SH-SY5Y (cell line): ENCODE measurements around the gene GNS.

Experiments
- GATA2 ChIP-seq: IDR thresholded peaks from 2 replicates; pipeline ENCODE4 v1.6.1; 2011; ENCODE audit warnings: mild to moderate bottlenecking, low read depth, low read length
- GATA3 ChIP-seq: IDR thresholded peaks from 2 replicates; pipeline ENCODE4 v1.6.1; 2011; ENCODE audit warnings: low read depth, mild to moderate bottlenecking, low read length, moderate library complexity

GRCh38 chr12:64669270-64669842 is 89.8 kb downstream of the GNS start:
- TF ChIP-seq GATA3 (no peak), GATA2 (no peak)
